Measurements from ENCODE around the gene TENM4.

Gene TENM4

GRCh38 chr11:78856211-78856610, 584.6 kb downstream of the TENM4 start:
- TF ChIP-seq CTCF (IDR thresholded peaks at IDR 0.05; ENCODE audit: borderline replicate concordance, insufficient read depth, low read depth, low read length): no peak
- H3K4me3 ChIP-seq (ENCODE audit: low read depth, low read length): no peak overlapping the region

GRCh38 chr11:78855116-78855515, 585.7 kb downstream of the TENM4 start:
- H3K4me3 ChIP-seq (ENCODE audit: low read depth, low read length): no peak overlapping the region
- no peak for TF ChIP-seq CTCF (IDR thresholded peaks at IDR 0.05; ENCODE audit: borderline replicate concordance, insufficient read depth, low read depth, low read length)

DNA sequence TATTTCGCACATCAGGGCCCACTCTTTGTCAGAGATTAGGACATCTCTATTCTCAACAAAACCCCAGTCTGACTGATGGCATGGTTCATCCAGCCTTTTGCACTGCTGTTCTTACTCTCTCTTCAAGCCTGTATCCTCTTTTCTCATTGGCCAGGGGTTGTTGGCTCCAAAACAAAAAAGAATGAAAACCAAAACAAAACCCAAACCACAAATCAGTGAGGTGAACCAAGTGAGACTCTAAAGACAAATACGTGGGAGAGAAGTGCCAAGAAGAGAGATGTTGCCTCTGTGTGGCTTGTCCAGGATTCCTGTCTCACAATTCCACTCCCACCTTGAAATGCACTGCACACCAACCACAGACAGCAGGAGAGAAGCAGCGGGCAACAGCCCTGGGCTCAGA, 587.3 kb downstream of the TENM4 start:
- no peak overlapping the region for H3K4me3 ChIP-seq (ENCODE audit: low read depth, low read length)
- TF ChIP-seq CTCF (IDR thresholded peaks at IDR 0.05; ENCODE audit: borderline replicate concordance, insufficient read depth, low read depth, low read length): no peak

- TF ChIP-seq CTCF (IDR thresholded peaks at IDR 0.05; ENCODE audit: borderline replicate concordance, insufficient read depth, low read depth, low read length): no peak
- H3K4me3 ChIP-seq (ENCODE audit: low read depth, low read length): no peak overlapping the region
These were observed 588.8 kb downstream of the TENM4 start for GRCh38 chr11:78851878-78852586.

DNA sequence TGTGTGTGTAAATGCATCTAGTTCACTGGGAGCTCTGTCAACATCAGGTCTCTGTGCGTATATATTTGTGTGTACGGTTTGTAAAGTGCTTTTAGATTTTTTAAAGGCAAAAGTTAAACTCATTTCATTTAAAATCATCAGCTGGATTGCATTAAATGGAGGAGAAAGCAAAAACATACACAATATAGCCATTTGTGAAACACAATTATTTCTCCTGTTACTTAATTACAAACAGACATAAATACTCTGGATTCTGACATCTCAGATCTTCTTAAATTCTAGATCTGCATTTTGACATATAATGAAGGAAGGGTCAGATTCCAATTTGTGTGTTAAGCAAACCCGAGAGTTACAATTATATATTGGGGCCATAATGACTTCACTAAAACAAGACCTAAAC, 590.8 kb downstream of the TENM4 start:
- no peak for TF ChIP-seq CTCF (IDR thresholded peaks at IDR 0.05; ENCODE audit: borderline replicate concordance, insufficient read depth, low read depth, low read length)

GRCh38 chr11:78846269-78846668, 594.6 kb downstream of the TENM4 start:
- no peak for TF ChIP-seq CTCF (IDR thresholded peaks at IDR 0.05; ENCODE audit: borderline replicate concordance, insufficient read depth, low read depth, low read length)
- no peak overlapping the region for H3K4me3 ChIP-seq (ENCODE audit: low read depth, low read length)

More for the DNA sequence above, 590.8 kb downstream of the TENM4 start:
- H3K4me3 ChIP-seq (ENCODE audit: low read depth, low read length): no peak overlapping the region

GRCh38 chr11:78845496-78845895, 595.3 kb downstream of the TENM4 start:
- no peak for TF ChIP-seq CTCF (IDR thresholded peaks at IDR 0.05; ENCODE audit: borderline replicate concordance, insufficient read depth, low read depth, low read length)
- no peak overlapping the region for H3K4me3 ChIP-seq (ENCODE audit: low read depth, low read length)

Measured in GM12875 (cell line).